ENCODE data around the gene ZMIZ1. TPM values are rescaled to one million over a fixed set of nuclear protein-coding genes. Genes with fewer than 3 reads are reported as not detected.

The ZMIZ1 gene
- total RNA-seq, 6 experiments from 2014 or later: 38.6 to 60.3 (median 51.2) TPM

DNA sequence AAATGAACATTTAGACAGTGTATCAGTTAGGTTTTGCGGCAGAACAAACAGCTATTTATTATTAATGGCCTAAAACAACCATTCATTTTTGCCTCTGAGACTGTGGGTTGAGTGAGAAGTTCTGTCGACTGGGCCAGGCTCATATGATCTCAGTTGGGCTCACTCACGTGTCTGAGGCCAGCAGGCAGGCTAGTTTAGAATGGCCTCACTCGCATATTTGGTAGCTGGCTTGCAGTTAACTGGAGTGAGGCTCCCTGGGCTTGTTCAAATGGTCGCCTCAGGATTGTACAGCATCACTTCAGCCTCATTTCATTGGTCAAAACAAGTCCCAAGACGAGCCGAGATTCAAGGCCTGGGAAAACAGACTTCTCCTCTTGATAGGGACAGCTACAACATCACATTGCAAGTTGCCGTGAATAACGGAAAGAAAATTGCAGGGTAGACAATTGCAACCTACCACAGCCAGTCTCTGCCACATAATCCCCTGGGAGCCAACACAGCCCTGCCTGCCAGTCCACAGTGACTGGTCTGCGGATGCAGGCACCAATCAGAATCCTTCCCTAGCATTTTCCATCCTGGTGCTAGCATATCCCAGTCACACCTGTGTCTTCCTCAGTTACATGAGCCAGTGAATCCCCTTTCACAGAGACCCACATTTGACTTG lies 255.4 kb downstream of the ZMIZ1 start:
- H3K27me3 Mint-ChIP-seq (ENCODE audit: insufficient read depth): peaks cover 8% of the 10 kb centered on the region; the same call in 1 of the 2 replicates
- H3K27ac Mint-ChIP-seq: no peak overlapping the region
- no peak for DNase-seq
- peaks cover 13% of the 10 kb centered on the region for H3K36me3 Mint-ChIP-seq (ENCODE audit: low read depth)
- H3K4me1 Mint-ChIP-seq (ENCODE audit: low read depth): peaks cover 50% of the 10 kb centered on the region
- peaks cover 7% of the 10 kb centered on the region for H3K9me3 Mint-ChIP-seq
- no peak for TF ChIP-seq CTCF (IDR thresholded peaks at IDR 0.05)
- no peak overlapping the region for H3K4me3 Mint-ChIP-seq

DNA sequence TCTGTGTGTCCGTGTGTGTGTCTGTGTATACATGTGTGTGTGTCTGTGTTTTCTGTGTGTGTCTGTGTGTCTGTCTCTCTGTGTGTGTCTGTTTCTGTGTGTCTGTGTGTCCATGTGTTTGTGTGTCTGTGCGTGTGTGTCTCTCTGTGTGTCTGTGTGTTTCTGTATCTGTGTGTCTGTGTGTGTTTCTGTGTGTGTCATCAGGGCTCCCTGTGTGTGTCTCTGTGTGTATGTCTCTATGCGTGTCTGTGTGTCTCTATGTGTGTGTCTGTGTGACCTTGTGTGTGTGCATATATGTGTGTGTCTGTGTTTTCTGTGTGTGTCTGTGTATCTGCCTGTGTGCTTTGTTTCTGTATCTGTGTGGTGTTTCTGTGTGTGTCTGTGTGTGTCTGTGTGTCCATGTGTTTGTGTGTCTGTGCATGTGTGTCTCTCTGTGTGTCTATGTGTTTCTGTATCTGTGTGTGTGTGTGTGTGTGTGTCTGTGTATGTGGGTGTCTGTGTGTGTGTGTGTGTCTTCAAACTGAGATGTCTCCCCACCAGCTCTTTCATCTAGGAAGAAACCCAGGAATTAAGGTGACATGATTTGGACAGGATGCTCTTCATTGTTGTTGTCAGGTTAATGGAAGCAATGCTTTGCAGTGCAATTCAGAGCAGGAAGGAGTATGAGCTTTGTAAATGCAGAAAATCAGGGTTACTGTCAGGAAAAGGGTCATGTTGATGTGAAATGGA lies 257.8 kb downstream of the ZMIZ1 start:
- no peak overlapping the region for H3K27ac Mint-ChIP-seq
- no peaks in the 10 kb centered on the region for H3K9me3 Mint-ChIP-seq
- H3K27me3 Mint-ChIP-seq (ENCODE audit: insufficient read depth): no peaks in the 10 kb centered on the region; the same call in none of the 2 replicates
- H3K4me3 Mint-ChIP-seq: no peak overlapping the region
- no peaks in the 10 kb centered on the region for H3K36me3 Mint-ChIP-seq (ENCODE audit: low read depth)
- peaks cover 36% of the 10 kb centered on the region for H3K4me1 Mint-ChIP-seq (ENCODE audit: low read depth)
- DNase-seq: no peak
- TF ChIP-seq CTCF (IDR thresholded peaks at IDR 0.05): no peak

GRCh38 chr10:79327090-79327457 lies 258.3 kb downstream of the ZMIZ1 start:
- H3K4me3 Mint-ChIP-seq: no peak overlapping the region
- peaks cover 36% of the 10 kb centered on the region for H3K4me1 Mint-ChIP-seq (ENCODE audit: low read depth)
- no peak overlapping the region for H3K27ac Mint-ChIP-seq
- H3K27me3 Mint-ChIP-seq (ENCODE audit: insufficient read depth): no peaks in the 10 kb centered on the region; the same call in none of the 2 replicates
- TF ChIP-seq CTCF (IDR thresholded peaks at IDR 0.05): no peak
- H3K36me3 Mint-ChIP-seq (ENCODE audit: low read depth): peaks cover 3% of the 10 kb centered on the region
- DNase-seq: no peak
- H3K9me3 Mint-ChIP-seq: peaks cover 3% of the 10 kb centered on the region

GRCh38 chr10:79328147-79328701 lies 259.5 kb downstream of the ZMIZ1 start:
- H3K36me3 Mint-ChIP-seq (ENCODE audit: low read depth): peaks cover 5% of the 10 kb centered on the region
- TF ChIP-seq CTCF (IDR thresholded peaks at IDR 0.05): no peak

GRCh38 chr10:79328737-79329504 lies 260.2 kb downstream of the ZMIZ1 start:
- peaks cover 9% of the 10 kb centered on the region for H3K9me3 Mint-ChIP-seq
- H3K27ac Mint-ChIP-seq: no peak overlapping the region; the same call in 1 of the 2 replicates
- H3K36me3 Mint-ChIP-seq (ENCODE audit: low read depth): peaks cover 5% of the 10 kb centered on the region
- H3K4me3 Mint-ChIP-seq: no peak overlapping the region
- H3K27me3 Mint-ChIP-seq (ENCODE audit: insufficient read depth): no peaks in the 10 kb centered on the region; the same call in none of the 2 replicates
- no peak for TF ChIP-seq CTCF (IDR thresholded peaks at IDR 0.05)
- DNase-seq: peak; percentile 38
- peaks cover 27% of the 10 kb centered on the region for H3K4me1 Mint-ChIP-seq (ENCODE audit: low read depth)

More at GRCh38 chr10:79328147-79328701, 259.5 kb downstream of the ZMIZ1 start:
- Mint-ChIP-seq H3K4me1 (ENCODE audit: low read depth) (peaks cover 27% of the 10 kb centered on the region), H3K27ac (no peak overlapping the region), H3K9me3 (peaks cover 7% of the 10 kb centered on the region), H3K27me3 (ENCODE audit: insufficient read depth) (no peaks in the 10 kb centered on the region; the same call in none of the 2 replicates), H3K4me3 (no peak overlapping the region)
- DNase-seq: no peak

Data from HFFc6 (cell line).